NB4 (cell line): ENCODE measurements around the gene EHD1.

Experiments
- CTCF ChIP-seq: IDR thresholded peaks from one replicate; pipeline ENCODE4 v1.5.1; 2012; ENCODE audit warnings: low read depth, low read length
- MAX ChIP-seq: IDR thresholded peaks from 2 replicates; pipeline ENCODE4 v1.6.1; 2011; ENCODE audit warnings: low read depth, low read length
- POLR2A ChIP-seq: IDR thresholded peaks from 2 replicates; pipeline ENCODE4 v1.6.1; 2011; ENCODE audit warnings: mild to moderate bottlenecking; ENCODE audit not compliant: insufficient read length; ENCODE audit errors: extremely low read depth

DNA sequence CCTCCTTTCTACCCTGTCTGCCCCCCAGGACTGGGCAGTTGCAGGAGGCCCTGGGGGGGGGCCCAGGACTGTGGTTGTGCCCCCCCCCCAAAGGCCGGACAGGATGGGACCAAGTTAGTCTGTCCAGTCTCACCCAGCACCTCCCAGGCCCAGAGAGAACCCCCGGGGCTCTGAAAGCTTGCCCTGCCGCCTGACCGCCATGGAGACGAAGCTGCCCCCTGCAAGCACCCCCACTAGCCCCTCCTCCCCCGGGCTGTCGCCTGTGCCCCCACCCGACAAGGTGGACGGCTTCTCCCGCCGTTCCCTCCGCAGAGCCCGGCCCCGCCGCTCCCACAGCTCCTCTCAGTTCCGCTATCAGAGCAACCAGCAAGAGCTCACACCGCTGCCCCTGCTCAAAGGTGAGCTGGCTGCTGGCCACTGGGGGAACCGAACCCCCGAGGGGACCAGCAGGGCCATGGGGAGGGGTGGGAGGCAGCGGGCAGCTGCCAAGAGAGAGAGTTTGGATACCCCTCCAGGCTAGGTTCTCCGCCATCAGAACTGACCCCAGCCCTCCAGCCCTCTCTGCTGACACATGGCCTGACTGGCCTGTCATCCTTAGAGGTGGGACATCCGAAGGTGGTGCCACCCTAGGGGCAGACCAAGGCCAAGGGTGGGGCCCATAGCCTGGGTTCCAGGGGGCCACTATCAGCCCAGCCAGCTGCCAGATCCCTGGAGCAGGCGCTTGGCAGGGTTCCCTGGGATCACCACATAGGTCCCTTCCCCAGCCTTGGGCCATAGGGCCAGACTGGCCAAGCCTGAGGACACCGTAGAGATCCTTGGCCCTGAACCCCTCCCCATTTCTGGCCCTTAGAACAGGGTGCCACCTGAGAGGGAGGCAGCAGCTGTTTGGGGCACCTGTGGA is 47.4 kb upstream of the EHD1 start:
- TF ChIP-seq MAX (no peak), CTCF (no peak), POLR2A (no peak)
